Lower leg skin (tissue), 4 donors: ENCODE measurements around the gene MAP3K20. TPM values are rescaled to one million over a fixed set of nuclear protein-coding genes. Genes with fewer than 3 reads are reported as not detected.

Experiments used
- DNase-seq, 2 donors: peaks; one replicate each; pipeline ENCODE4 v3.0.0-alpha.2; 2019; ENCODE audit warnings: low spot score in 2 of 2
- H3K4me3 ChIP-seq: fragments of 200-600 bp; sonication (generic); 2 replicates; pipeline ENCODE4 v1.5.1; 2017; ENCODE audit warnings: mild to moderate bottlenecking, low read depth; ENCODE audit not compliant: poor library complexity, severe bottlenecking
- POLR2A ChIP-seq, 2 donors: fragments of 450-650 bp; IDR thresholded peaks; one replicate each; pipeline ENCODE4 v1.6.1; 2016 to 2017; ENCODE audit warnings: antibody characterized with exemption in 2 of 2, mild to moderate bottlenecking in 1 of 2, moderate library complexity in 1 of 2
- WGBS, 2 donors: methylation state at CpG; one replicate each; pipeline ENCODE4 v1.1.5; 2018; 5-methylcytosine and 5-hydroxymethylcytosine counted together
- intact Hi-C: fragments of 100-400 bp; cut with DNase I; formaldehyde crosslinking; loops from one replicate; pipeline ENCODE4 v1.15.0; 2023; ENCODE audit warnings: low total_unique reads
- total RNA-seq, 4 donors: library from RNA; depleted of rRNA; stranded (reverse); fragments of >200 nt; gene quantifications; one replicate each; pipeline ENCODE4 v1.1.0, GENCODE V29; 2016
- TF ChIP-seq, protein P1 (sequence below), 3 donors: fragments of 450-650 bp; IDR thresholded peaks; one replicate each; pipeline ENCODE4 v1.5.1; 2016; ENCODE audit warnings: antibody characterized with exemption in 3 of 3, mild to moderate bottlenecking in 3 of 3, moderate library complexity in 2 of 3

The MAP3K20 gene
- total RNA-seq, 4 donors from 2014 or later, result 30.9 to 40.3 (median 37.3) TPM

DNA sequence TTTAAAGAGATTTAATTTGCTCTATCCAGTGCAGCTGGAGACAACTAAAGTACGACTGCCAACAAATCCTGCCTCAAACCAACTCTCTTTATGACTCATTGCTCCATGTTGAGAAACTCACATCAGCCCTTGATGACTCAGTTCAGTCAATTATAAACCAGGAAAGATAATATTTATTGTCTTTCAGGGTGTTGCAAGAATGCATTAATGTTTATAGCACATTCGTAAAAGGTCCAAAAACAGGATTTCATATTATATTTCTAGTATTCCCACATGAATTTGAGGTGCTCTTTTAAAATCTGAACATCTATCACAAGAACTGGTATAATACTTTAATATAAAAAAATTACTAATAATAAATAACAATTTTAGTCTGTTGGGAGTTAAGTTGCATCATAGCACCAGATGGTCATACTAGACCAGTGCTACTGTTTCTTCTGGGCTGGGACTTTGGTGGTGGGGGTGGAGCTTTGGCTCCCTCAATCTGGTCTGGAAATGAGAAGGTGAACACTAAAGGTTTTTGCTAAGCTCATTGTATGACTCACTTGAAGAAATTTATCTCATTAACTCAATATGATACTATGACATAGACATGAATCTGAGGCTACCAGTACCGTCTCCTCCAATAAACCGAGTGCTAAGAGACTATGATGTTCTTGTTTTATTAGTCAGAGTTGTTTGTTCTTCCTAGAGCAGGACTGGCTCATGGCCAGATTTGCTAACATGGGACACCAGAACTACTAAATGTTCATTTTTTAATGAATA is 26.6 kb upstream of the MAP3K20 start:
- peak; percentile 84 to 92 for DNase-seq
- TF ChIP-seq POLR2A (IDR thresholded peaks at IDR 0.05), result no peak
- TF ChIP-seq, protein P1, sequence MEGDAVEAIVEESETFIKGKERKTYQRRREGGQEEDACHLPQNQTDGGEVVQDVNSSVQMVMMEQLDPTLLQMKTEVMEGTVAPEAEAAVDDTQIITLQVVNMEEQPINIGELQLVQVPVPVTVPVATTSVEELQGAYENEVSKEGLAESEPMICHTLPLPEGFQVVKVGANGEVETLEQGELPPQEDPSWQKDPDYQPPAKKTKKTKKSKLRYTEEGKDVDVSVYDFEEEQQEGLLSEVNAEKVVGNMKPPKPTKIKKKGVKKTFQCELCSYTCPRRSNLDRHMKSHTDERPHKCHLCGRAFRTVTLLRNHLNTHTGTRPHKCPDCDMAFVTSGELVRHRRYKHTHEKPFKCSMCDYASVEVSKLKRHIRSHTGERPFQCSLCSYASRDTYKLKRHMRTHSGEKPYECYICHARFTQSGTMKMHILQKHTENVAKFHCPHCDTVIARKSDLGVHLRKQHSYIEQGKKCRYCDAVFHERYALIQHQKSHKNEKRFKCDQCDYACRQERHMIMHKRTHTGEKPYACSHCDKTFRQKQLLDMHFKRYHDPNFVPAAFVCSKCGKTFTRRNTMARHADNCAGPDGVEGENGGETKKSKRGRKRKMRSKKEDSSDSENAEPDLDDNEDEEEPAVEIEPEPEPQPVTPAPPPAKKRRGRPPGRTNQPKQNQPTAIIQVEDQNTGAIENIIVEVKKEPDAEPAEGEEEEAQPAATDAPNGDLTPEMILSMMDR (IDR thresholded peaks at IDR 0.05), result no peak
- no peak overlapping the region for H3K4me3 ChIP-seq
- intact Hi-C loops, result no loop called here
- WGBS, 2 donors, result 10 to 11% methylated on average over 4 of the region's 4 CpGs

DNA sequence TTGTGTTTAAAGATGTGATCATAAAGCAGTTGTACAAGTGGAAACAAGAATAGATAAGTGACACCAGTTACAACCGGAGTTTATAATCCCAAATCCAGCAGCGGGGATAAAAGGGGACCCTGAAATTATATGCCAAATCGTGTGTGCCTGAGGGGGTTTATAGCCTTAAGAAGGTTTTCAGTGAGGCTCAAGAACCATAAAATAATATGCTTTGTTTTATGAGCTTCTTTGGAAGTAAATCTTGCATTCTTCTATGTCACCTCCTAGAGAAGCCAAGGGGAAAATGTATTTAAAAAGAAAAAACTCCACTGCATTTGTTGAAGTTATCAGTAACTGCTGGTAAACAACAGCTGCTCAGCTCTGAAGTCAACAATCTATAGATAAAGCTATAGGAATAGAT is 25.8 kb upstream of the MAP3K20 start:
- 68 to 70% methylated on average over 3 of the region's 3 CpGs for WGBS, 2 donors

DNA sequence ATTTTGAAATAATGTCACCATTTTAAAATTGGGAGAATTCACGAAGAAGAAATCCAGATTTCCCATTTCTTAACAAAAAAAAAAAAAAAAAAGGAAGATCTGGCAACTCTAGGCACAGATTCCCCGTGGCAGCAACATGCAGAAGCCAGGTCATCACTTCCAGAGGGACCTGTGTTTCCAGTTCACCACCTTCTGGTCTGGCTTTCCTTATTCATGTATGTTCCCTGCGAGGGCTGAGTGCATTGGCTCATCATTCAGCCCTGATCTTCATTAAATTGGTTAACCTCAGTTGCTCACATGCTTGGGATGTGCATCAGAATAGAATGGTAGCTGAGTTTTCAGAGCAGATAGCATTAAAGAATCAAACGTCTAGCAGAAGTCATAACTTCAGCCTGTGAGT is 25.0 kb upstream of the MAP3K20 start:
- no peak for TF ChIP-seq POLR2A (IDR thresholded peaks at IDR 0.05)
- TF ChIP-seq, protein P1 (IDR thresholded peaks at IDR 0.05), result no peak
- DNase-seq, result no peak

More for the DNA sequence above, 25.8 kb upstream of the MAP3K20 start:
- TF ChIP-seq POLR2A (IDR thresholded peaks at IDR 0.05), result no peak
- TF ChIP-seq, protein P1 (IDR thresholded peaks at IDR 0.05), result no peak
- no peak for DNase-seq
- H3K4me3 ChIP-seq, result no peak overlapping the region
- intact Hi-C loops, result no loop called here

DNA sequence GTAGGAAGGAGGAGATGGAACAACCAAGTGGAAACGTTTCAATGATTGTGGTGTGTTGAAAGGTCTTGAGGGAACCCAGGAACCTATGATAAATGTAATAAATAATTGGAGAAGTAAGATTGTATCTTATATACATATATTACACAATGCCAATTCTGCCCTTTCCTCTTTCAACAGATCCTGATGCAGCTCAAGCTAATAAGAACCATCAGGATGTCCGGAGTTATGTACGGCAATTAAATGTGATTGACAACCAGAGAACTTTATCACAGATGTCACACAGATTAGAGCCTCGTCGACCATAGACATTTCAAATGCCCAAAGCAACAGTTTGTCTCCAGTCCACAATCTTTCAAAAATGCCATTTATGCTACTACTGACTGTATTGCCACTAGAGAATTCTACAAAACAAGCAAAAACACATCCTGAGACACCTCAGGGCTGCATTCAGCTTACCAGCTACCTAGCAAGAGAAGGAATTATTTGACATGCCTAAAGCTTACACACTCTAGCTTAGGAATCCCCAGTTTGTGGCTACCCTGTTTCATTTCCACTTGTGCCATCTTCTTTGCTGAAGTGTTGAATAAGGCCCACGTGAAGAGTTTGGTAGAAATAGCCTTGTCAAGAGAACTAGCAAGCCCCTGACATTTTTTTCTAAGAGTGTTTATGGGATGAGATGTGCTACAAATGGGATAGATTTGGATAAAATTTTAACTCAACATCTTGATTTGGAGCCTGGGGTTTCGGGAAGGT is 24.0 kb upstream of the MAP3K20 start:
- intact Hi-C loops, result no loop called here
- no peak for DNase-seq
- WGBS, 2 donors, result 68 to 74% methylated on average over 7 of the region's 7 CpGs
- TF ChIP-seq, protein P1 (IDR thresholded peaks at IDR 0.05), result no peak
- no peak for TF ChIP-seq POLR2A (IDR thresholded peaks at IDR 0.05)
- no peak overlapping the region for H3K4me3 ChIP-seq

More for the DNA sequence above, 25.0 kb upstream of the MAP3K20 start:
- intact Hi-C loops, result no loop called here
- H3K4me3 ChIP-seq, result no peak overlapping the region
- WGBS, 2 donors, result 67 to 79% methylated on average over 4 of the region's 4 CpGs

DNA sequence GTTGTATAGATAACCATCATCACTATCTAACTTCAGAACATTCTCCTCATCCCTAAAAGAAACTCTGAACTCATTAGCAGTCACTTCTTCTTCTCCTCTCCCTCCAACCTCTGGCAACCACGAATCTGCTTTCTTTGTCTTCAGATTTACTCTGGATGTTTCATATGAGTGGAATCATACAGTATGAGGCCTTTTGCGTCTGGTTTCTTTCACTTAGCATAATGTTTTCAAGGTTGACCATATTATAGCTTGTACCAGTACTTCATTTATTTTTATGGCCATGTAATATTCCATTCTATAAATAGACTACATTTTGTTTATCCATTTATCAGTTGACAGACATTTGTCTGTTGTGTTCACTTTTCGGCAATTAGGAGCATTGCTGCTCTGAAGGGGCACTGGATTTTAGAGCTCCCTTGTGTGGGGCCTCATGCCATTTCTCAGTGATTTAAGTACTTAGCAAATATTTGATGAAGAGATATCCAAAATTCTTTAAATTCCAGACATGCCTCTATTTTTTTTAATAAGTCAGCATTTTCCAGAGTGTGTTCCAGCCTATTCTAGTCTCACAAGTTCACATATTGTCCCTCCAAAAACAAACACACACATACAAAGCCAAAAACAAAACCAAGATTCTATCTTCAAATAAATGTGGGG is 22.5 kb upstream of the MAP3K20 start:
- intact Hi-C loops, result no loop called here
- 77 to 83% methylated on average over 3 of the region's 3 CpGs for WGBS, 2 donors
- no peak for DNase-seq
- H3K4me3 ChIP-seq, result no peak overlapping the region
- TF ChIP-seq POLR2A (IDR thresholded peaks at IDR 0.05), result no peak
- TF ChIP-seq, protein P1 (IDR thresholded peaks at IDR 0.05), result no peak
